MM.1S (cell line): Measurements from ENCODE around the gene IFT25.
"Not testable (repeated sequence)": the region's sequence is repeated elsewhere in the genome, so short reads cannot be mapped to it uniquely, and the experiment has no call there.

Source experiments
- DNase-seq: peaks from one replicate; pipeline ENCODE4 v3.0.0-alpha.2; 2015
- H2AFZ ChIP-seq: fragments of 300-600 bp; sonication (generic); 2 replicates; pipeline ENCODE4 v1.6.0; 2016; ENCODE audit warnings: antibody characterized with exemption, low read length
- H3F3A ChIP-seq: fragments of 300-600 bp; sonication (generic); 2 replicates; pipeline ENCODE4 v1.6.1; 2016; ENCODE audit warnings: mild to moderate bottlenecking, antibody characterized with exemption, low read length, moderate library complexity, mixed read lengths; ENCODE audit not compliant: insufficient read depth
- H3K27ac ChIP-seq: fragments of 300-600 bp; sonication (generic); 2 replicates; pipeline ENCODE4 v1.5.1; 2016; ENCODE audit warnings: mild to moderate bottlenecking, low read length
- H3K27me3 ChIP-seq: fragments of 300-600 bp; sonication (generic); replicated peaks from 2 replicates; pipeline ENCODE4 v1.6.0; 2016; ENCODE audit warnings: low read length; ENCODE audit not compliant: insufficient read depth
- H3K36me3 ChIP-seq: fragments of 300-600 bp; sonication (generic); replicated peaks from 2 replicates; pipeline ENCODE4 v1.6.1; 2016; ENCODE audit warnings: mild to moderate bottlenecking, low read length, mixed read lengths; ENCODE audit not compliant: insufficient read depth
- H3K4me1 ChIP-seq: fragments of 300-600 bp; sonication (generic); 2 replicates; pipeline ENCODE4 v1.6.1; 2016; ENCODE audit warnings: low read length, mixed read lengths
- H3K4me2 ChIP-seq: fragments of 300-600 bp; sonication (generic); 2 replicates; pipeline ENCODE4 v1.6.0; 2016; ENCODE audit warnings: low read depth, low read length
- H3K4me3 ChIP-seq: fragments of 300-600 bp; sonication (generic); 2 replicates; pipeline ENCODE4 v1.5.1; 2016; ENCODE audit warnings: low read length, mixed read lengths
- H3K79me2 ChIP-seq: fragments of 300-600 bp; sonication (generic); 2 replicates; pipeline ENCODE4 v1.6.1; 2016; ENCODE audit warnings: mixed run types, low read length, mixed read lengths
- H3K9ac ChIP-seq: fragments of 300-600 bp; sonication (generic); 2 replicates; pipeline ENCODE4 v1.6.1; 2016; ENCODE audit warnings: low read length, mixed read lengths
- H3K9me2 ChIP-seq: fragments of 300-600 bp; sonication (generic); replicated peaks from 2 replicates; pipeline ENCODE4 v1.6.1; 2016; ENCODE audit warnings: mild to moderate bottlenecking, low read length, mixed read lengths; ENCODE audit not compliant: insufficient read depth
- H3K9me3 ChIP-seq: fragments of 300-600 bp; sonication (generic); replicated peaks from 2 replicates; pipeline ENCODE4 v1.6.1; 2016; ENCODE audit warnings: mild to moderate bottlenecking, low read length, mixed read lengths; ENCODE audit not compliant: insufficient read depth
- H4K20me1 ChIP-seq: fragments of 300-600 bp; sonication (generic); 2 replicates; pipeline ENCODE4 v1.6.1; 2016; ENCODE audit warnings: mild to moderate bottlenecking, low read length, moderate library complexity, mixed read lengths; ENCODE audit not compliant: insufficient read depth
- EZH2 ChIP-seq: fragments of 300-600 bp; sonication (generic); optimal IDR thresholded peaks from 2 replicates; pipeline ENCODE3; 2017; ENCODE audit warnings: low read depth, mild to moderate bottlenecking, antibody characterized with exemption, low read length, mixed read lengths
- EZH2phosphoT487 ChIP-seq: fragments of 300-600 bp; sonication (generic); IDR thresholded peaks from 2 replicates; pipeline ENCODE4 v1.6.1; 2018; ENCODE audit warnings: antibody characterized with exemption, low read length
- TF ChIP-seq, protein P1 (sequence below): fragments of 300-600 bp; sonication (generic); IDR thresholded peaks from 2 replicates; pipeline ENCODE4 v1.5.1; 2016; ENCODE audit warnings: antibody characterized with exemption, low read length, mixed read lengths

The IFT25 gene

DNA sequence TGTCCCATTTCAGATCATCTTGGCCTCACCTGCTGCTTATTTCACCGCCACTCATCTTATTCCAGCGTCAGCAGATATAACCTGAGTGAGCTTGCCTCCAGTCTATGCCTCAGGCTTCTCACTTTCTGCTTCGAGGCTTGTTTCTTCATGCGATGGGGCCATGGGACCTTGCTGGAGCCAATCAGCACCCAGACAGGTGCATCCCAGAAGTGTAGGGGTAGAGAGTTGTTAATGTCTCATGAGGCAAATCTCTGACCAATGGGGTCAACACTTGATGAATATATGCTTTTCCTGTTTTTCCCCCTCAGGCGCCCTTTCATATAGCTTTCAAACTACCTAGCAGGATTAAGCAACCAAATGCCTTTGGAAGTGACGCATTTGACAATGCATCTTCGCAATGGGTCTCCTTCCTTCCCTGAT is 55.0 kb downstream of the IFT25 start:
- DNase-seq = peak; percentile 54
- H3K36me3 ChIP-seq = no peaks in the 10 kb centered on the region
- H3K27me3 ChIP-seq = no peaks in the 10 kb centered on the region
- TF ChIP-seq, protein P1, sequence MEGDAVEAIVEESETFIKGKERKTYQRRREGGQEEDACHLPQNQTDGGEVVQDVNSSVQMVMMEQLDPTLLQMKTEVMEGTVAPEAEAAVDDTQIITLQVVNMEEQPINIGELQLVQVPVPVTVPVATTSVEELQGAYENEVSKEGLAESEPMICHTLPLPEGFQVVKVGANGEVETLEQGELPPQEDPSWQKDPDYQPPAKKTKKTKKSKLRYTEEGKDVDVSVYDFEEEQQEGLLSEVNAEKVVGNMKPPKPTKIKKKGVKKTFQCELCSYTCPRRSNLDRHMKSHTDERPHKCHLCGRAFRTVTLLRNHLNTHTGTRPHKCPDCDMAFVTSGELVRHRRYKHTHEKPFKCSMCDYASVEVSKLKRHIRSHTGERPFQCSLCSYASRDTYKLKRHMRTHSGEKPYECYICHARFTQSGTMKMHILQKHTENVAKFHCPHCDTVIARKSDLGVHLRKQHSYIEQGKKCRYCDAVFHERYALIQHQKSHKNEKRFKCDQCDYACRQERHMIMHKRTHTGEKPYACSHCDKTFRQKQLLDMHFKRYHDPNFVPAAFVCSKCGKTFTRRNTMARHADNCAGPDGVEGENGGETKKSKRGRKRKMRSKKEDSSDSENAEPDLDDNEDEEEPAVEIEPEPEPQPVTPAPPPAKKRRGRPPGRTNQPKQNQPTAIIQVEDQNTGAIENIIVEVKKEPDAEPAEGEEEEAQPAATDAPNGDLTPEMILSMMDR = no peak
- TF ChIP-seq EZH2phosphoT487 = no peak
- TF ChIP-seq EZH2 = no peak
- peak overlapping the region; percentile 99 for H3K4me3 ChIP-seq
- H3K4me2 ChIP-seq = peak overlapping the region; percentile 86
- no peaks in the 10 kb centered on the region for H3K9me3 ChIP-seq
- peaks cover 22% of the 10 kb centered on the region for H3K4me1 ChIP-seq
- no peaks in the 10 kb centered on the region for H4K20me1 ChIP-seq
- H3K79me2 ChIP-seq = peaks cover 5% of the 10 kb centered on the region
- H3K27ac ChIP-seq = peak overlapping the region; percentile 45; the same call in 1 of the 2 replicates
- peaks cover 21% of the 10 kb centered on the region for H3F3A ChIP-seq
- peak overlapping the region; percentile 99 for H2AFZ ChIP-seq
- peak overlapping the region; percentile 86; the same call in 1 of the 2 replicates for H3K9ac ChIP-seq
- H3K9me2 ChIP-seq = no peaks in the 10 kb centered on the region

DNA sequence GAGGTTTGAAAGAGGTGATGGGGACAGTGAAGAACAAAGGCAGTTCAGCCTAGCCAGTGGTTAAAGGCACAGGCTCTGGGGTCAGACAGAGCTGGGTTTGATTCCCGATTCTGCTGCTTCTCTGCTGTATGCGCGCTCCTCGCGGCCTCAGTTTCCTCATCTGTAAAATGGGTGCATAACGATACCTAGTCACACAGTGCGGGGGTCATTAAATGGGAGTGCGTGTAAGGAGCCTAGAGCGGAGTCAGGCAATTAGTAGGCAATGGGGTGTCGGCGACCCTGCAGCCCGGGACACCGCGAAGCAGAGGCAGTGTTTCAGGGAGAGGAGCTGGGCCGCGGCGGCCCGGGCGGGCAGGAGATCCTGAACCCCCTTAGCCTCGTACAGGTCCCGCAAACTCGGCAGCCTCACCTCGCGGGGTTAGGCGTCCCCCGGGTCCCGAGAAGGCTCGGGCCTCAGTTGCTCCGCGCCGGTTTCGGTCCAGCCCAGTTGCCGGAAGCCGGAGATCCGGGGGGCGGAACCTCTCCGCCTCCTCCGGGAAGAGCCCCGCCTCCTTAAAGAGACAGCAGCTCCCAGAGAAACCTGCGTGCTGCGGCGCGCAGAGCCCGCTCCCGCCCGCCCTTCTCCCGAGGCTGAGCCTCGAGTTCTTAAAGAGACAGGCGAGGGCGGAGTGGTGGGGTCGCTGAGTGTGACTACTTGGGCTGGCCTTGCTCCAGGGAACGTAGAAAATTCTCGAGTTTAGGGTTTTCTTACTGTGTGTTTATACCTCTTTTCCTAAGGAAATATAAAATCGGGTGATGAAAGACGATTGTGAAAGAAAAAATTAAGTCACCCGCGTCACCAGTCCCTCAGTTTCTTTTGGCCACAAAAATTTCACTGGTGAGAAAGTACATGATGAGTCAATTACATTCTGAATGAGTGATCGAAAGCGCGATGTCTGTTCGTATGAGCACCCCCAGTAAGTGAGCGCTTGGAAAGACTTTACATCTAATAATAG is 55.9 kb downstream of the IFT25 start, which contains the start of gene YIPF1:
YIPF1 (minus strand) TSS at position 494 of the 995 bp plus-strand sequence. CDS start 860 bp downstream, outside the sequence.
- Histone ChIP-seq H3K27me3 (no peaks in the 10 kb centered on the region), H3K36me3 (no peaks in the 10 kb centered on the region), H3K9ac (peak within 1 kb of the TSS; percentile 86), H3K27ac (peak within 1 kb of the TSS; percentile 66; the same call in 1 of the 2 replicates), H3K9me3 (no peaks in the 10 kb centered on the region), H3K4me1 (peaks cover 22% of the 10 kb centered on the region), H3K4me2 (peak within 1 kb of the TSS; percentile 89), H3K4me3 (peak within 1 kb of the TSS; percentile 99), H3K9me2 (no peaks in the 10 kb centered on the region), H4K20me1 (no peaks in the 10 kb centered on the region), H3F3A (peaks cover 21% of the 10 kb centered on the region), H3K79me2 (peaks cover 5% of the 10 kb centered on the region), H2AFZ (peak within 1 kb of the TSS; percentile 99)
- TF ChIP-seq, protein P1 = no peak
- no peak for TF ChIP-seq EZH2
- TF ChIP-seq EZH2phosphoT487 = no peak
- peak; percentile 93 for DNase-seq

DNA sequence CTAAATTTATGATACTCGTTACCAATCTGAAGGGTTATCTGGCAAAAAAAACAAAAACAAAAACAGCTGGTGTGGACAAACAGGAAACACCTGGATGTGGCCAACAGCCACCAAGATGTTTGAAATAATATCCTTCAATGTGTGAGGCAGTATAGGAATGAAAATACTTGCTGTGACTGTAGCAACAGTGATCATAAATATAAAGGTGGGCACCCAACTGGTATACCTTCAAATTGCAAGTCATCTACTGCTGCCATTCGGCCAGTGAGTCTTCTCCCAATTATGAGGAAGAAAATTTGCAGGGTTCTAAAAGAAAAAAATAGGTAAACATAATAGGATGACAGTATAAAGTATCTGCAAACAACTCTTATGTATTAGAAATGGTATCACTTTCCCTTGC is 56.8 kb downstream of the IFT25 start:
- Histone ChIP-seq H3F3A (peaks cover 21% of the 10 kb centered on the region), H4K20me1 (no peaks in the 10 kb centered on the region), H3K27me3 (no peaks in the 10 kb centered on the region), H3K9ac (peak overlapping the region; percentile 86), H3K27ac (peak overlapping the region; percentile 66; the same call in 1 of the 2 replicates), H3K79me2 (peaks cover 5% of the 10 kb centered on the region), H3K4me2 (peak overlapping the region; percentile 89), H3K9me3 (no peaks in the 10 kb centered on the region), H2AFZ (peak overlapping the region; percentile 99; the same call in 1 of the 2 replicates), H3K4me1 (peaks cover 22% of the 10 kb centered on the region), H3K36me3 (no peaks in the 10 kb centered on the region), H3K9me2 (no peaks in the 10 kb centered on the region), H3K4me3 (peak overlapping the region; percentile 99; the same call in 1 of the 2 replicates)
- TF ChIP-seq, protein P1 = no peak
- no peak for TF ChIP-seq EZH2phosphoT487
- no peak for TF ChIP-seq EZH2
- DNase-seq = peak; percentile 30

DNA sequence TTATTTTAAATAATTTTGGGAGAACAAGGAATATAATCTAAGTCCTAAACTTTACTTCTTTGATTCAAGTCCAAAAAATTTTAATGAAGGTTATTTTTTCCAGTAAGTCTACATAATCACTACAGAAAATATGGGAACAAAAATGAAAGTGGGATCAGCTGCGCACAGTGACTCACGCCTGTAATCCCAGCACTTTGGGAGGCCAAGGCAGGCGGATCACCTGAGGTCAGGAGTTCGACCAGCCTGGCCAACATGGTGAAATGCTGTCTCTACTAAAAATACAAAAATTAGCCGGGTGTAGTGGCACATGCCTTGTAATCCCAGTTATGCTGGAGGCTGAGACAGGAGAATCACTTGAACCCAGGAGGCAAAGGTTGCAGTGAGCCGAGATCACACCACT is 61.9 kb downstream of the IFT25 start:
- H3K79me2 ChIP-seq, H3K4me3 ChIP-seq, H3K9ac ChIP-seq, H3K27me3 ChIP-seq, H3K9me2 ChIP-seq, H2AFZ ChIP-seq, H3F3A ChIP-seq, H3K4me1 ChIP-seq, H3K27ac ChIP-seq, H3K36me3 ChIP-seq, H4K20me1 ChIP-seq, H3K9me3 ChIP-seq, H3K4me2 ChIP-seq, DNase-seq: not testable (repeated sequence)

DNA sequence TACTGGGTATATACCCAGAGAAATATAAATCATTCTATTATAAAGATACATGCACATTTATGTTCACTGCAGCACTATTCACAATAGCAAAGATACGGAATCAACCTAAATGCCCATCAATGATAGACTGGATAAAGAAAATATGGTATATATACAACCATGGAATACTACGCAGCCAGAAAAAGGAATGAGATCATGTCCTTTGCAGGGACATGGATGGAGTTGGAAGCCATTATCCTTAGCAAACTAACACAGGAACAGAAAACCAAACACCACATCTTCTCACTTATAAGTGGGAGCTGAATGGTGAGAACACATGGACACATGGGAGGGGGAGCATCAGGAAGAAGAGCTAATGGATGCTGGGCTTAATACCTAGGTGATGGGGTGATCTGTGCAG is 63.6 kb downstream of the IFT25 start:
- not testable (repeated sequence) for H3K4me3 ChIP-seq, H3K9me2 ChIP-seq, H3K79me2 ChIP-seq, H2AFZ ChIP-seq, H3K4me1 ChIP-seq, H3K36me3 ChIP-seq, H3K4me2 ChIP-seq, H3F3A ChIP-seq, DNase-seq, H3K9me3 ChIP-seq, H3K9ac ChIP-seq, H4K20me1 ChIP-seq, H3K27me3 ChIP-seq, H3K27ac ChIP-seq
